ENCODE data around the gene PSMG4.

GRCh38 chr6:3264356-3264755 is 5.6 kb downstream of the PSMG4 start:
- no peak for TF ChIP-seq EP300 (IDR thresholded peaks at IDR 0.05)
- TF ChIP-seq, protein P1, sequence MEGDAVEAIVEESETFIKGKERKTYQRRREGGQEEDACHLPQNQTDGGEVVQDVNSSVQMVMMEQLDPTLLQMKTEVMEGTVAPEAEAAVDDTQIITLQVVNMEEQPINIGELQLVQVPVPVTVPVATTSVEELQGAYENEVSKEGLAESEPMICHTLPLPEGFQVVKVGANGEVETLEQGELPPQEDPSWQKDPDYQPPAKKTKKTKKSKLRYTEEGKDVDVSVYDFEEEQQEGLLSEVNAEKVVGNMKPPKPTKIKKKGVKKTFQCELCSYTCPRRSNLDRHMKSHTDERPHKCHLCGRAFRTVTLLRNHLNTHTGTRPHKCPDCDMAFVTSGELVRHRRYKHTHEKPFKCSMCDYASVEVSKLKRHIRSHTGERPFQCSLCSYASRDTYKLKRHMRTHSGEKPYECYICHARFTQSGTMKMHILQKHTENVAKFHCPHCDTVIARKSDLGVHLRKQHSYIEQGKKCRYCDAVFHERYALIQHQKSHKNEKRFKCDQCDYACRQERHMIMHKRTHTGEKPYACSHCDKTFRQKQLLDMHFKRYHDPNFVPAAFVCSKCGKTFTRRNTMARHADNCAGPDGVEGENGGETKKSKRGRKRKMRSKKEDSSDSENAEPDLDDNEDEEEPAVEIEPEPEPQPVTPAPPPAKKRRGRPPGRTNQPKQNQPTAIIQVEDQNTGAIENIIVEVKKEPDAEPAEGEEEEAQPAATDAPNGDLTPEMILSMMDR (IDR thresholded peaks at IDR 0.05), result no peak
- TF ChIP-seq POLR2A (IDR thresholded peaks at IDR 0.05), result no peak
- TF ChIP-seq POLR2AphosphoS5 (IDR thresholded peaks at IDR 0.05), result no peak

Data from stomach (tissue), 4 donors.